ENCODE data around the gene SYNPO. TPM values are rescaled to one million over a fixed set of nuclear protein-coding genes. Genes with fewer than 3 reads are reported as not detected.

SYNPO gene
- polyA plus RNA-seq, 1 of the 3 experiments (the other 2 are of a cell fraction), result 5.1 TPM

DNA sequence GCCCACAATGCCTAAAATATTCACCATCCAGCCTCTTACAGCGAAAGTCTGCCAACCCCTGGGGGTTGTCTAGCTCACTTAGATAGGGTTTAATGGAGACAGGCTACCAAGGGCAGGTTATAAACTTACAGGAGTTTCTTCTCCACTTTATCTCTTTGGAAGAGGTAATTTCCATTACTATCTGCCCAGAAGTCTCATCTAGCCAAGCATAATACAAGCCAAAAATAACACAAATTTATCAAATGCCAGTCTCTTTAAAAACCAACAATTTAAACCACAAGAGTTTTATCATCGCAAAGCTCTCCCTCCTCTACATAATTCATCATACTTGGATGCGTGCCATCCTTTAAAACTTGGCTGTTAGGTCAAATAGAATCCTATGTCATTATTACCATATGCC, 54.2 kb downstream of the SYNPO start:
- Histone ChIP-seq H3F3A (replicated peaks; ENCODE audit: insufficient read depth) (peaks cover 25% of the 10 kb centered on the region), H3K27me3 (ENCODE audit: insufficient read depth) (no peaks in the 10 kb centered on the region), H3K9me3 (no peaks in the 10 kb centered on the region), H3K27ac (ENCODE audit: low read depth in 2 of 2, low read length in 1 of 2) (peak overlapping the region in 1 of 2 experiments; percentile 44; a peak in 2 of 4 replicates), H3K4me3 (ENCODE audit: low read depth in 2 of 2, low read length in 1 of 2) (no peak overlapping the region), H3K4me2 (peak overlapping the region; percentile 38; the same call in 1 of the 2 replicates), H3K4me1 (ENCODE audit: control insufficient read depth in 1 of 2, insufficient read depth in 2 of 2, low read depth in 1 of 2, low read length in 1 of 2) (peaks cover 4 to 8% of the 10 kb centered on the region in 2 experiments), H3K9ac (no peak overlapping the region), H3K79me2 (ENCODE audit: insufficient read depth) (peaks cover 16% of the 10 kb centered on the region), H2AFZ (ENCODE audit: low read depth) (no peak overlapping the region), H4K20me1 (ENCODE audit: insufficient read depth) (peaks cover 29% of the 10 kb centered on the region), H3K9me2 (no peaks in the 10 kb centered on the region), H3K36me3 (replicated peaks in 1 of 2; ENCODE audit: control insufficient read depth in 1 of 2, insufficient read depth in 2 of 2, low read length in 1 of 2) (peaks cover 82 to 85% of the 10 kb centered on the region in 2 experiments)
- WGBS (ENCODE audit: low lambda C conversion rate), result 48% methylated on average over 3 of the region's 3 CpGs
- TF ChIP-seq FOXJ3 (CRISPR knock-in tag; IDR thresholded peaks at IDR 0.05), result no peak
- no peak for TF ChIP-seq GATA2 (CRISPR knock-in tag; IDR thresholded peaks at IDR 0.05)
- TF ChIP-seq RXRA (IDR thresholded peaks at IDR 0.05; ENCODE audit: borderline replicate concordance, low read depth), result peak; percentile 37; the same call in 1 of the 2 replicates
- peak; percentile 97 for TF ChIP-seq NFIC (IDR thresholded peaks at IDR 0.05; ENCODE audit: borderline replicate concordance)
- TF ChIP-seq TCF12 (IDR thresholded peaks at IDR 0.05), result peak; percentile 86
- TF ChIP-seq TEAD4 (IDR thresholded peaks at IDR 0.05; ENCODE audit: borderline replicate concordance, insufficient read depth), result peak; percentile 78
- TF ChIP-seq, protein P1, sequence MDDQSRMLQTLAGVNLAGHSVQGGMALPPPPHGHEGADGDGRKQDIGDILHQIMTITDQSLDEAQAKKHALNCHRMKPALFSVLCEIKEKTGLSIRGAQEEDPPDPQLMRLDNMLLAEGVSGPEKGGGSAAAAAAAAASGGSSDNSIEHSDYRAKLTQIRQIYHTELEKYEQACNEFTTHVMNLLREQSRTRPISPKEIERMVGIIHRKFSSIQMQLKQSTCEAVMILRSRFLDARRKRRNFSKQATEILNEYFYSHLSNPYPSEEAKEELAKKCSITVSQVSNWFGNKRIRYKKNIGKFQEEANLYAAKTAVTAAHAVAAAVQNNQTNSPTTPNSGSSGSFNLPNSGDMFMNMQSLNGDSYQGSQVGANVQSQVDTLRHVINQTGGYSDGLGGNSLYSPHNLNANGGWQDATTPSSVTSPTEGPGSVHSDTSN (IDR thresholded peaks at IDR 0.05), result peak; percentile 94
- TF ChIP-seq POLR2AphosphoS5 (IDR thresholded peaks at IDR 0.05; ENCODE audit: low read depth, low read length), result peak; percentile 70; the same call in 1 of the 2 replicates
- TF ChIP-seq MEF2A (IDR thresholded peaks at IDR 0.05; ENCODE audit: borderline replicate concordance, low read depth), result peak; percentile 78; the same call in 1 of the 2 replicates
- no peak for TF ChIP-seq EZH2phosphoT487 (IDR thresholded peaks at IDR 0.05; ENCODE audit: borderline replicate concordance, low read depth)
- peak; percentile 75 for TF ChIP-seq JUND (IDR thresholded peaks at IDR 0.05)
- TF ChIP-seq, protein P2, sequence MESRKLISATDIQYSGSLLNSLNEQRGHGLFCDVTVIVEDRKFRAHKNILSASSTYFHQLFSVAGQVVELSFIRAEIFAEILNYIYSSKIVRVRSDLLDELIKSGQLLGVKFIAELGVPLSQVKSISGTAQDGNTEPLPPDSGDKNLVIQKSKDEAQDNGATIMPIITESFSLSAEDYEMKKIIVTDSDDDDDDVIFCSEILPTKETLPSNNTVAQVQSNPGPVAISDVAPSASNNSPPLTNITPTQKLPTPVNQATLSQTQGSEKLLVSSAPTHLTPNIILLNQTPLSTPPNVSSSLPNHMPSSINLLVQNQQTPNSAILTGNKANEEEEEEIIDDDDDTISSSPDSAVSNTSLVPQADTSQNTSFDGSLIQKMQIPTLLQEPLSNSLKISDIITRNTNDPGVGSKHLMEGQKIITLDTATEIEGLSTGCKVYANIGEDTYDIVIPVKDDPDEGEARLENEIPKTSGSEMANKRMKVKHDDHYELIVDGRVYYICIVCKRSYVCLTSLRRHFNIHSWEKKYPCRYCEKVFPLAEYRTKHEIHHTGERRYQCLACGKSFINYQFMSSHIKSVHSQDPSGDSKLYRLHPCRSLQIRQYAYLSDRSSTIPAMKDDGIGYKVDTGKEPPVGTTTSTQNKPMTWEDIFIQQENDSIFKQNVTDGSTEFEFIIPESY (IDR thresholded peaks at IDR 0.05; ENCODE audit: borderline replicate concordance, low read depth), result peak; percentile 51; the same call in 1 of the 2 replicates
- peak in 1 of 2 experiments; percentile 79; a peak in 1 of 4 replicates for TF ChIP-seq EP300 (IDR thresholded peaks at IDR 0.05; ENCODE audit: borderline replicate concordance in 1 of 2, low read depth in 1 of 2, low read length in 1 of 2)
- CTCF ChIA-PET, result interaction anchor here (0.8 kb wide), 1 partner anchor 74 kb away, joined by 3 read pairs; no protein-coding TSS in a partner anchor
- no peak for DNase-seq
- POLR2A ChIA-PET, result no interaction called here

DNA sequence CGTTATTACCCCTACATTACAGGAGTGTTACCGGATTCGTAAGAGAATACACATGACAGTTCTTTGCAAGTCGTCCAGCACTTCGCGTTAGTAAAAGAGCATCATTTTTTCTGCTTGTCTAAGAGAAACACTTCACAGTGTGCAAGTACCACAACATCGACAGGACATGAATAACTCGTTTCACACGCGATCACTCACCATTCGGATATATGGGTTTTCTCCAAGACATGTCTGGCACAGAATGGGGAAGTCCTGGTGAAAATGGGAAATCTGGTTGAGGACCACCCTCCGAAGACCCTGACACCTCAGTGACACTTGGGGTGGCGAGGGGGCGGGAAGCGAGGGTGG, 59.8 kb downstream of the SYNPO start:
- H3K9me3 ChIP-seq, result no peaks in the 10 kb centered on the region
- peak overlapping the region; percentile 93 for H2AFZ ChIP-seq (ENCODE audit: low read depth)
- H3K4me2 ChIP-seq, result peak overlapping the region; percentile 81
- H3K36me3 ChIP-seq (replicated peaks in 1 of 2; ENCODE audit: control insufficient read depth in 1 of 2, insufficient read depth in 2 of 2, low read length in 1 of 2), result peaks cover 37 to 39% of the 10 kb centered on the region in 2 experiments
- peaks cover 30% of the 10 kb centered on the region for H3F3A ChIP-seq (replicated peaks; ENCODE audit: insufficient read depth)
- H3K9me2 ChIP-seq, result no peaks in the 10 kb centered on the region
- H3K4me3 ChIP-seq (ENCODE audit: low read depth in 2 of 2, low read length in 1 of 2), result peak overlapping the region; percentile 76 to 98
- H4K20me1 ChIP-seq (ENCODE audit: insufficient read depth), result peaks cover 4% of the 10 kb centered on the region; the same call in 1 of the 2 replicates
- H3K27me3 ChIP-seq (ENCODE audit: insufficient read depth), result no peaks in the 10 kb centered on the region
- ChIA-PET CTCF (interaction anchor here (0.5 to 3.0 kb wide), 37 partner anchors 9 to 468 kb away, joined by 3 to 35 read pairs (median 4); partner anchors contain the start of genes DCTN4, MYOZ3 and SMIM3), POLR2A (interaction anchor here (0.9 to 1.9 kb wide), 12 partner anchors 11 to 251 kb away, joined by 3 to 10 read pairs (median 4); partner anchors contain the start of genes DCTN4 and SMIM3)
- H3K79me2 ChIP-seq (ENCODE audit: insufficient read depth), result peaks cover 28% of the 10 kb centered on the region
- peaks cover 11 to 15% of the 10 kb centered on the region in 2 experiments for H3K4me1 ChIP-seq (ENCODE audit: control insufficient read depth in 1 of 2, insufficient read depth in 2 of 2, low read depth in 1 of 2, low read length in 1 of 2)
- peak overlapping the region; percentile 87 to 95 for H3K27ac ChIP-seq (ENCODE audit: low read depth in 2 of 2, low read length in 1 of 2)
- no peak for DNase-seq
- WGBS (ENCODE audit: low lambda C conversion rate), result 6% methylated on average over 15 of the region's 15 CpGs
- H3K9ac ChIP-seq, result peak overlapping the region; percentile 93
- TF ChIP-seq EP300 (IDR thresholded peaks at IDR 0.05; ENCODE audit: borderline replicate concordance in 1 of 2, low read depth in 1 of 2, low read length in 1 of 2) (no peak), ELF1 (IDR thresholded peaks at IDR 0.05) (no peak), CHD2 (IDR thresholded peaks at IDR 0.05; ENCODE audit: low read length, partially characterized antibody) (no peak), GABPA (IDR thresholded peaks at IDR 0.05; ENCODE audit: low read depth) (no peak)
- TF ChIP-seq, protein P1 (IDR thresholded peaks at IDR 0.05), result no peak

Data from SK-N-SH (cell line).